Cardiac septum (tissue), 1 donor: ENCODE results near the gene MPO. TPM values are rescaled to one million over a fixed set of nuclear protein-coding genes. Genes with fewer than 3 reads are reported as not detected.

Experiments used
- DNase-seq: peaks from one replicate; pipeline ENCODE4 v3.0.0-alpha.2; 2020; ENCODE audit warnings: low spot score
- intact Hi-C: fragments of 100-400 bp; cut with DNase I; formaldehyde crosslinking; loops from one replicate; pipeline ENCODE4 v1.14.0; 2022
- total RNA-seq: library from RNA; stranded (reverse); fragmentation: NEBNext Ultra II Directional; extraction: Animal tissue kit (Norgen Biotek cat#: 25700); gene quantifications from one replicate; pipeline ENCODE4 v1.2.1, GENCODE V29; 2021
- donor health status: DM: no; HTN: no; CAD: no.

MPO gene
- total RNA-seq, 1 donor from 2014 or later, result 0.94 TPM

DNA sequence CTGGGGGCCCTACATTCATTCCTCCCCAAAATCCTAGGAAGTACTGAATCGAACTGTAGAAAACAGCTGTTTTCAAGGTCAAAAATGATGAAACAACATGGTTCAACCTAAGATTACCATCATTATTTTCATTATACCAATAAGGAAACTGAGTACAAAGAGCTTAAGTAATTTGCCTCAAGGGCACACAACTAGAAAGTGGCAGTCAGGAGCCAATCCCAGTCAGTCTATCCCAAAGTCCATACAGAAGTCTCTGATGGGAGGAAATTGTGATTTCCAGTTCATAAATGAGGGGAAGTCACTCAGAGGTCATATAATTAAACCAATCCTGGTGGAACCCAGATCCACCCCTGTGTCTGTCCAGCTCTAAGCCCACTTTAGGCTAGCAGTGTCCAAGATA lies 34.0 kb downstream of the MPO start:
- intact Hi-C loops, result no loop called here
- DNase-seq, result no peak

DNA sequence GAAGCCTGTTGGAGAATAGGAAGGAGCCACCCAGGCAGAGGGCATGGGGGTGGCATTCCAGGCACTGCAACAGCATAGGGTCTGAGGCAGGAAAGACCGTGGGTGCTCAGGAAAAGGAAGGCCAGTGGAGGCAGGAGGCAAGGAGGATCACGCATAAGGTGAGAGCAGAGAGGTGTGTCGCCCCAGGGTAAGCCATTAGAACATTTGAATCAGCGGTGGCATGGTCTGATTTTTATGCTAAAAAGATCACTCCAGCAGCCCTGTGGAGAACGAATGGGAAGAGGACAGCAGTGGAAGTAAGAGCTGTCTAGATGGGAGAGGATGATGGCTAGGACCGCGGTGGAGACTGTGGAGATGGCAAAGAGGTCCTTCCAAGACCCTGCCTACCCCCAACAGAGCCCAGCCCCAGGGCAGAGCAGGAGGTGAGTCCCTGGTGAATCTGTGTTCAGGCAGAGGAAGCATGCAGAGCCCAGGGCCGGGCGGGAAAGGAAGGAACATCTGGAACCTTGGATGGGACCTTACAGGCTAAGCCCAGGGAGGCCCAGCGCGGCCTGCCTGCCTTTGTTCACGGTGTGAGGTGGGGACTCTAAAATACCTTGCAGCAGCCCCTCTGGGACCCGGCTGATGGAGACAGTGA lies 34.5 kb downstream of the MPO start:
- no peak for DNase-seq
- intact Hi-C loops, result no loop called here

GRCh38 chr17:58245428-58246103 lies 35.2 kb downstream of the MPO start:
- no peak for DNase-seq
- intact Hi-C loops, result no loop called here

DNA sequence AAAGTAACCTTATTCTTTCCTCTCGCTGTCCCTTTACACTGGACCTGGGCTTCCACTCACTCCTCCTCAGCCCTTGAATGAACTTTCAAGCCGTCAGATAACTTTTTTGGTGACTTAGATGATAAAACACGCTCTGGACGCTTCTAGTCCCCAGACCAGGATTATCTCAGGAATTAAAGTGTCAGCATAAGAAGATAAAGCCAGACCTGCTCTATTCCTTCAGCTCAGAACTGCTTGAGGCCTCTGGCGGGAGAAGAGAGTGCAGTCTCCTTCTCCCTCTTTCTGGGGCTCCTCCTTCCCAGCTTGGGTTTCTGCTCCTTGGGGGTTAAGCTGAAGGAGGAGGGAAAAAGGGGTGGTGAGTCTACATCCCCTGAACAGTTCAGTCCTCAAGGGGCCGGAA lies 35.8 kb downstream of the MPO start:
- DNase-seq, result no peak
- intact Hi-C loops, result no loop called here

- no peak for DNase-seq
- intact Hi-C loops, result no loop called here
Observed at GRCh38 chr17:58242171-58242784, 38.5 kb downstream of the MPO start.

GRCh38 chr17:58239987-58240386 lies 40.7 kb downstream of the MPO start:
- intact Hi-C loops, result no loop called here
- DNase-seq, result no peak

GRCh38 chr17:58238147-58238634 lies 42.5 kb downstream of the MPO start, which contains the start of gene LPO:
TSS of gene LPO (plus strand) at chr17:58238584. CDS start at chr17:58242980, 4,396 bp downstream.
- intact Hi-C loops, result no loop called here
- DNase-seq, result no peak

- DNase-seq, result no peak
- intact Hi-C loops, result no loop called here
Observed at GRCh38 chr17:58236394-58236793, 44.3 kb downstream of the MPO start.

DNA sequence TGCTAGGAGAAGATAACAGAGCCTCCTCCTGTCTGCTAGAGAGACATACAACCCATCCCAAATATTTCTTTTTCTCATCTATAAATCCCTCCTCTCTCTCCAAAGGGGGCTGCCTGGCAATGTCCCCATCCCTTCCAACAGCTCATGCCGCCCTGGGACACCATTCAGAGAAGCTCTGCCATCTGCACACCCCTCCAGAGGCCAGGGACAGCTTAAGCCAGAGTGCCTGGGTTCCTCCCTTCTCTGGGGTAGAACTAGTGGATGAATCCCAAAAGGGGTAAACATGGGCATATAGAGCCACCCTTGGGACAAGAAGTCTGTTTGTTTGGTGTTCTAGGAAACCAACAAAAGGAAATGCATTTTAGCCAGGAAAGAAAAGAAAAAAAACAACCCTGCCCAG lies 44.9 kb downstream of the MPO start:
- intact Hi-C loops, result no loop called here
- DNase-seq, result no peak

DNA sequence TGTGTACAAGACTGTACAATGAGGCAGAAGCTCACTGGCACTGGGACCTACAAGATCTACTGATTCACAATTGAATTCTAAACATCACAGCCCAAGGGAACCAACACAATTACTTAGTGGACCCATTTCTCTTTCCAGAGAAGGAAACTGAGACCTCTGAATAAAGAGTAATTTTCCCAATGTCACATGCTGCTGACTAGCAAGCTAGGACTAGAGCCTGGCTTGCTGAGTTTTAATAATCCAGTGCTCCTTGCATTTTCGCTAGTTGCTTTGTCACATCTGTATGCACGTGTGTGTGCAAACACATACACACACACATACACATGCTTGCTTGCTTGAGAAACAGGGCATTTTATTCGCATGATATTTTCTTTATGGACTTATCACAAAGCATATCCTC lies 46.2 kb downstream of the MPO start:
- no peak for DNase-seq
- intact Hi-C loops, result no loop called here

DNA sequence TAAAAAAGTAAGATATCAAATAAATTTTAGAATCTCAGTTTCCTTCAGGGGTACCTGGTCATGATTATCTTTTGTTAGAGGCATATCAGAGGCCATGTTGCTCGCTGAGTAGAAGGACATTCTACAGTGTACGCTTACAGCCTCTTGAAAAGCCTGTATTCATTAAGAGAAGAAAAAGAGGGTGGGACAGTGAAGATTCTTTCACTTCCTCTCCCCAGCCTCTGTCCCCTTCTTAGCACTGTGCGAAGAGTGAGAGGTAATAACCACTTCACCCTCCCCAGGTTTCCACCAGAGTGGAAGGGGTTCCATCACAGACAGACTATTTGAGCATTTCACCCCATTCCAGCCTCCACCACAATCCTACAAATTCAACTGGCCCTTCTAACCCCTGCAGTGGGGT lies 47.2 kb downstream of the MPO start:
- no peak for DNase-seq
- intact Hi-C loops, result no loop called here

DNA sequence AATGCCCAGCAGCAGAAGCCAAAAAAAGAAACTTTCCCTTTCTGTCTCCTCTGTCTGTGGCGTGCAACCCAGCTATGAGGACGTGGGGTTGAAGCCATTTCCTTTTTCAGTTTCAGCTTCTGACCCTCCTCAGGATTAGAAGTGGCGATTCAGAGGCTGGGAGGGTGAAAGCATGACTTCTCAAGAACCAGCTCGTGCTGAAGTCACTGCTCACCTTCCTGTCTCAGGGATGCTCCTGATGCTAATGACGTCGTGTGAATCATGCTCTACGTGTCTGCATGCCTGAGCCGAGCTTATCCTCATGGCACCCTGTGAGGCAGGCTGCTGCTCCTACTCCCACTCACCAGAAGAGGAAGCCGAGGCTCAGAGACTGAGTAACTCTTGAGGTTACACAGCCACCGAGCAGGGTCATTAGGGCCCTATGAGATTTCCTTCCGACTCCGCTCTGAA lies 48.0 kb downstream of the MPO start:
- intact Hi-C loops, result no loop called here
- DNase-seq, result no peak

DNA sequence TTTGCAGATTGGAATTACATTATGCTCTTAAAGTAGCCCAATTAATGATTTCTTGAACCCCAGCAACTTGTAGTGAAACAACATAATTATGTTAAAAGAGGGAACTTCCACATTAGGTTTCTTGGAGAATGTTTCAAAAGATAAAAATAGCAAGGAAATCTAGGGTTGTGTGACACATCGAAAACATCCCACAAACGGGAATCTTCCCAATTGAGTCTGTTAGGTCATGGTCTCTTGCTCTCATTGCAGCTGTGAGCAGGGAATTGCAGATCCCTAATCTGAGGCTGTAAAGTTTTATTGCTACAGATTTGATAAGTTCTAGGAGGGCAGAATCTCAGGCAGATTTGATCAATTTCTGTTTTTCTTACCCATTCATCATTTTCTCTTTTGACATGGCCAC lies 49.1 kb downstream of the MPO start:
- no peak for DNase-seq
- intact Hi-C loops, result no loop called here

DNA sequence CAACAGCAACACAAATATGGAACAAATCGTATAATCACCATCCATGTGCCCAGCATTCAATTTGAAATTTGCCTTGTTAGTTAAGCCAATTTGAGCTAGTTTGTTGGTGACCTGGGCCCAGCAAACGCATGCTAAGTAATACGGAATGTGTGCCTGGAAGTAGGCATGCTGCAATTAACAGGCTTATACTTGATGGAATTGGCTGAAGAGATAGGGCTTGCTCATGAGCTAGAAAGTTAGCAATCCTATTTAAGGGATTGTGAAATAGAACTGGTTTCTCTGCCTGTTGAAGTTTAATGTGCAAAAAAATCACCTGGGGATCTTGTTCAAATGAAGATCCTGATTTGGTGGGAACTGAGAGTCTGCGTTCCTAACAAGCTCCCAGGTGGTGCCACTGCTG lies 50.9 kb downstream of the MPO start:
- DNase-seq, result no peak
- intact Hi-C loops, result no loop called here

DNA sequence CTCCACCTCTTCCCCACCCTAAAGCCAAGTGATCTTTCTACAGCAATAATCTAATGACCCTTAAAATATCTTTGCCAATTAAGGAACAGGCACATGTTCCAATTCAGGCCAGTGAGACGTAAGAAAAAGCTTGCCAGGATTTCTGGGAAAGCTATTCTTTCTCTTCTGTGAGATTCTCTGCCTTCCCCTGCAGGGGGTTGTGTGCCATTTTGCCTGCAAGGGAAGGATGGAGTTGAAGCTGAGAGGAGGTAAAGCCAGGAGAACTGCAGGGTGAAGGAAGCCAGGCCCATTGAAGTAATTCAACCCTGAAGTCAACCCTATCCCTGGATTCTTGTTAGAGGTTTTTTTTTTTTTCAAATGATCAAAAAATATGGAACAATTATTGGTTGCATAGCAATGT lies 51.4 kb downstream of the MPO start:
- DNase-seq, result no peak
- intact Hi-C loops, result no loop called here

DNA sequence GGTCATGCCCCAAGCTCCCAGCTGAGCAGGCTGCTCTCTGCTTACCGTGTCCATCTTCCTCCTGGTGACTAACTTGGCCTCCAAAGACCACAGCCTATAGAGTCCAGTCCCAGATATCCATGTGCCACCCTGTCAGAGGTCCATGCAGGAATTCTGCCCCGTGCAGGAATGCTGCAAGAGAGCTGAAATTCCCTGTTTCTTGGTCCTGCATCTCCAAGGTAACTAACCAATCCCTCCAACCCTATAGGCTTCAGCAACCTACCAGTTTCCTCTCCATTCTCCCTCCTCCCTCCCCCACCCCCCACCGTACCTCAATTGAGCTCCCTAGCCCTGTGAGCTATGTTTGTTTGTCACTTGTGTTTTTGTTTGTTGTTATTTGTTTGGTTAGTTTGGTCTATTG lies 52.1 kb downstream of the MPO start:
- intact Hi-C loops, result no loop called here
- no peak for DNase-seq

- no peak for DNase-seq
- intact Hi-C loops, result no loop called here
Observed at GRCh38 chr17:58227733-58228132, 53.0 kb downstream of the MPO start.

GRCh38 chr17:58224315-58224714 lies 56.4 kb downstream of the MPO start:
- DNase-seq, result no peak
- intact Hi-C loops, result no loop called here
